Measurements from ENCODE around the gene TGM4. TPM values are rescaled to one million over a fixed set of nuclear protein-coding genes. Genes with fewer than 3 reads are reported as not detected.

Gene TGM4
- total and polyA plus RNA-seq, 12 donors = not detected

DNA sequence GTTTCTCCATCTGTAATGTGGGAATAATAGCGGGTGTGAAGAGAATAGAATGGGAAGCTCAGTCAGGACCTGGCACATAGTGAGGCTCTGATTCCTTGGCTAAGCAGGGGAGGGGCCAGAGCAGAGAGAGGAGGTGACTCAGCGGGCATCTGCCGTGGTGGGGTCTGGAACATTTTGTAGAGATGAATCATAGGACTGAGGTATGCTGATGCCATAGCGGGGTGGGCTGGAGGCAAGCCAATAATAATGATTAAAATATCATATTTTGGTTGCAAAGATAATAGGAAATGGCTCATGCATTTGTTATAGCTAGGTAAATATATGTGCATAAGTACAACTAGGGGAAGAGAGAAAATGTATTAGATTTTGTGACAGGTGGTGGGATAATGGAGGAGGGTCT, 11.2 kb downstream of the TGM4 start:
- Histone ChIP-seq H3K27ac (no peak overlapping the region), H3K4me1 (peaks cover 0 to 5% (median 0%) of the 10 kb centered on the region in 9 donors), H3K36me3 (no peaks in the 10 kb centered on the region), H3K9me3 (no peaks in the 10 kb centered on the region), H3K27me3 (peaks cover 0 to 23% (median 0%) of the 10 kb centered on the region in 7 donors), H3K4me3 (no peak overlapping the region)
- ATAC-seq (peak in 1 of 8 donors; percentile 37), DNase-seq (no peak)
- intact Hi-C loops (cut with DNase I) = no loop called here
- 47 to 52% methylated on average over 4 of the region's 4 CpGs for WGBS, 2 donors
- TF ChIP-seq, protein P1, sequence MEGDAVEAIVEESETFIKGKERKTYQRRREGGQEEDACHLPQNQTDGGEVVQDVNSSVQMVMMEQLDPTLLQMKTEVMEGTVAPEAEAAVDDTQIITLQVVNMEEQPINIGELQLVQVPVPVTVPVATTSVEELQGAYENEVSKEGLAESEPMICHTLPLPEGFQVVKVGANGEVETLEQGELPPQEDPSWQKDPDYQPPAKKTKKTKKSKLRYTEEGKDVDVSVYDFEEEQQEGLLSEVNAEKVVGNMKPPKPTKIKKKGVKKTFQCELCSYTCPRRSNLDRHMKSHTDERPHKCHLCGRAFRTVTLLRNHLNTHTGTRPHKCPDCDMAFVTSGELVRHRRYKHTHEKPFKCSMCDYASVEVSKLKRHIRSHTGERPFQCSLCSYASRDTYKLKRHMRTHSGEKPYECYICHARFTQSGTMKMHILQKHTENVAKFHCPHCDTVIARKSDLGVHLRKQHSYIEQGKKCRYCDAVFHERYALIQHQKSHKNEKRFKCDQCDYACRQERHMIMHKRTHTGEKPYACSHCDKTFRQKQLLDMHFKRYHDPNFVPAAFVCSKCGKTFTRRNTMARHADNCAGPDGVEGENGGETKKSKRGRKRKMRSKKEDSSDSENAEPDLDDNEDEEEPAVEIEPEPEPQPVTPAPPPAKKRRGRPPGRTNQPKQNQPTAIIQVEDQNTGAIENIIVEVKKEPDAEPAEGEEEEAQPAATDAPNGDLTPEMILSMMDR (IDR thresholded peaks at IDR 0.05) = no peak

DNA sequence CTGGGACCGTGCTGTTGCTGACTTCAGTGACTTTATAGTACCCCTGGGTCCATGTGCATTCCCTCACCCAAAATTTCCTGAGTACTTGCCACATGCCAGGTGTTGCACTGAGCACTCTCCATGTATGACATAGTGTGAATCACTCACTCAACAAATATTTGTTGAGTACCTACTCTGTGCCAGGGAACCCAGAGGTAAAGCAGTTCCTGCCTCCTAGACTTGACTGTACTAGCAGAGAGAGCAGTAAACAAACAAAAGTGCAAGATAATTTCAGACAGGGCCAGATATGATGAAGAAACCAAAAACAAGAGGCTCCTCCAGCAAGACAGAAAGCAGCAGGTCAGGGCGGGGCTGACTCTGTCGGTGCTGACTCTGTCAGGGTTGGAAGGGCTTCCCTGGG, 12.2 kb downstream of the TGM4 start:
- Histone ChIP-seq H3K4me3 (no peak overlapping the region), H3K36me3 (no peaks in the 10 kb centered on the region), H3K4me1 (peaks cover 0 to 5% (median 0%) of the 10 kb centered on the region in 9 donors), H3K27ac (no peak overlapping the region), H3K9me3 (no peaks in the 10 kb centered on the region), H3K27me3 (peaks cover 0 to 21% (median 0%) of the 10 kb centered on the region in 7 donors)
- DNase-seq = no peak
- 63 to 68% methylated on average over 3 of the region's 3 CpGs for WGBS, 2 donors
- intact Hi-C loops (cut with DNase I) = no loop called here
- no peak for ATAC-seq
- TF ChIP-seq, protein P1 (IDR thresholded peaks at IDR 0.05) = no peak

DNA sequence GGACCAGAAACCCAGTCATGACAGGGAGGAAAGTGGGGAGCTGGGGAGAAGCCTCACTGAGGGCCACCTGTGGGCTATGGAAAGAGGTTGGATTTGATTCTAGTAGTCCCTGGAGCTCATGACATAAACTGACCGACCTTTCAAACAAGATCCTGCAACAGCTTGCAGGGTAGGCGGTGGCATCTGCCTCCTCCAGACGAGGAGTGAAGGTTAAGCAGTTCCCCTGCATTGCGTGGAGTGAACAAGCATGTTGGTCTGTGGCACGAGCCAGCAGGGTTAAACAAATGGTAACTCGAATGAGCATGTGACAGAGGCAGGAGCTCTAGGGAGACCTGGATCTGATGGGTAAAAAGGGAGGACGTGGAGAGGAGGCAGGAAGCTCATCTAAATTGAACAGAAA, 12.7 kb downstream of the TGM4 start:
- no peak for DNase-seq
- Histone ChIP-seq H3K36me3 (no peaks in the 10 kb centered on the region), H3K27me3 (peaks cover 0 to 21% (median 0%) of the 10 kb centered on the region in 7 donors), H3K4me3 (no peak overlapping the region), H3K9me3 (no peaks in the 10 kb centered on the region), H3K27ac (no peak overlapping the region), H3K4me1 (peaks cover 0 to 5% (median 0%) of the 10 kb centered on the region in 9 donors)
- ATAC-seq = no peak
- TF ChIP-seq, protein P1 (IDR thresholded peaks at IDR 0.05) = no peak
- 77 to 83% methylated on average over 7 of the region's 7 CpGs for WGBS, 2 donors
- intact Hi-C loops (cut with DNase I) = no loop called here

DNA sequence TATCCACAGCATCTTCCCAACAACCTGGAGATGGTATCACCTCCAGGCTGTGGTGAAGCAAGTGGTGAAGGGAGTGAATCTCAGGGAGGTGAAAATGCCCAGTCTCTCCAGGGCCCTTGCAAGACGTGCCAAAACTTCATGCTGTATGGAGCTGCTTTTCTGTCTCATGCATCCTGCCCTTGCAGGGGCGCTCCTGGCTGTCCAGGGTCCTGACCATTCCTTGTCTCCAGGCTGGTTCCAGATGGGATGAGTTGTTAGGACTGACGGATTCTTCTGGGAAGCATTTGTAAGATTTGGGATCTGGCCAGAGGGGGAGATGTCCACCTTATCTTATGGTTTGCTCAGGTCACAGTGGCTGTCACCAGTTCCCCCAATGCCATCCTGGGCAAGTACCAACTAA, 15.8 kb downstream of the TGM4 start:
- Histone ChIP-seq H3K4me1 (no peaks in the 10 kb centered on the region), H3K4me3 (no peak overlapping the region), H3K36me3 (no peaks in the 10 kb centered on the region), H3K27ac (no peak overlapping the region), H3K27me3 (peaks cover 0 to 18% (median 0%) of the 10 kb centered on the region in 7 donors), H3K9me3 (no peaks in the 10 kb centered on the region)
- 48 to 52% methylated on average over 3 of the region's 3 CpGs for WGBS, 2 donors
- TF ChIP-seq, protein P1 (IDR thresholded peaks at IDR 0.05) = no peak
- DNase-seq (no peak), ATAC-seq (no peak)
- intact Hi-C loops (cut with DNase I) = no loop called here
